ENCODE results near the gene ABHD8.

GRCh38 chr19:17266975-17267788, 36.0 kb downstream of the ABHD8 start, which contains the start of gene BABAM1:
- TF ChIP-seq, protein P1, sequence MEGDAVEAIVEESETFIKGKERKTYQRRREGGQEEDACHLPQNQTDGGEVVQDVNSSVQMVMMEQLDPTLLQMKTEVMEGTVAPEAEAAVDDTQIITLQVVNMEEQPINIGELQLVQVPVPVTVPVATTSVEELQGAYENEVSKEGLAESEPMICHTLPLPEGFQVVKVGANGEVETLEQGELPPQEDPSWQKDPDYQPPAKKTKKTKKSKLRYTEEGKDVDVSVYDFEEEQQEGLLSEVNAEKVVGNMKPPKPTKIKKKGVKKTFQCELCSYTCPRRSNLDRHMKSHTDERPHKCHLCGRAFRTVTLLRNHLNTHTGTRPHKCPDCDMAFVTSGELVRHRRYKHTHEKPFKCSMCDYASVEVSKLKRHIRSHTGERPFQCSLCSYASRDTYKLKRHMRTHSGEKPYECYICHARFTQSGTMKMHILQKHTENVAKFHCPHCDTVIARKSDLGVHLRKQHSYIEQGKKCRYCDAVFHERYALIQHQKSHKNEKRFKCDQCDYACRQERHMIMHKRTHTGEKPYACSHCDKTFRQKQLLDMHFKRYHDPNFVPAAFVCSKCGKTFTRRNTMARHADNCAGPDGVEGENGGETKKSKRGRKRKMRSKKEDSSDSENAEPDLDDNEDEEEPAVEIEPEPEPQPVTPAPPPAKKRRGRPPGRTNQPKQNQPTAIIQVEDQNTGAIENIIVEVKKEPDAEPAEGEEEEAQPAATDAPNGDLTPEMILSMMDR (conservative IDR thresholded peaks at IDR 0.05; ENCODE audit: low read depth in 2 of 2) = no peak
- TF ChIP-seq POLR2AphosphoS5 (IDR thresholded peaks at IDR 0.05; ENCODE audit: low read depth) = peak; percentile 78
- TF ChIP-seq ZNF114 (CRISPR knock-in tag; IDR thresholded peaks at IDR 0.05) = 0 out of 2 replicates have a peak, but pooled peaks have one; percentile 73
- TF ChIP-seq, protein P2, sequence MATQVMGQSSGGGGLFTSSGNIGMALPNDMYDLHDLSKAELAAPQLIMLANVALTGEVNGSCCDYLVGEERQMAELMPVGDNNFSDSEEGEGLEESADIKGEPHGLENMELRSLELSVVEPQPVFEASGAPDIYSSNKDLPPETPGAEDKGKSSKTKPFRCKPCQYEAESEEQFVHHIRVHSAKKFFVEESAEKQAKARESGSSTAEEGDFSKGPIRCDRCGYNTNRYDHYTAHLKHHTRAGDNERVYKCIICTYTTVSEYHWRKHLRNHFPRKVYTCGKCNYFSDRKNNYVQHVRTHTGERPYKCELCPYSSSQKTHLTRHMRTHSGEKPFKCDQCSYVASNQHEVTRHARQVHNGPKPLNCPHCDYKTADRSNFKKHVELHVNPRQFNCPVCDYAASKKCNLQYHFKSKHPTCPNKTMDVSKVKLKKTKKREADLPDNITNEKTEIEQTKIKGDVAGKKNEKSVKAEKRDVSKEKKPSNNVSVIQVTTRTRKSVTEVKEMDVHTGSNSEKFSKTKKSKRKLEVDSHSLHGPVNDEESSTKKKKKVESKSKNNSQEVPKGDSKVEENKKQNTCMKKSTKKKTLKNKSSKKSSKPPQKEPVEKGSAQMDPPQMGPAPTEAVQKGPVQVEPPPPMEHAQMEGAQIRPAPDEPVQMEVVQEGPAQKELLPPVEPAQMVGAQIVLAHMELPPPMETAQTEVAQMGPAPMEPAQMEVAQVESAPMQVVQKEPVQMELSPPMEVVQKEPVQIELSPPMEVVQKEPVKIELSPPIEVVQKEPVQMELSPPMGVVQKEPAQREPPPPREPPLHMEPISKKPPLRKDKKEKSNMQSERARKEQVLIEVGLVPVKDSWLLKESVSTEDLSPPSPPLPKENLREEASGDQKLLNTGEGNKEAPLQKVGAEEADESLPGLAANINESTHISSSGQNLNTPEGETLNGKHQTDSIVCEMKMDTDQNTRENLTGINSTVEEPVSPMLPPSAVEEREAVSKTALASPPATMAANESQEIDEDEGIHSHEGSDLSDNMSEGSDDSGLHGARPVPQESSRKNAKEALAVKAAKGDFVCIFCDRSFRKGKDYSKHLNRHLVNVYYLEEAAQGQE (IDR thresholded peaks at IDR 0.05; ENCODE audit: unreplicated experiment) = no peak
- no peak for TF ChIP-seq EZH2 (IDR thresholded peaks at IDR 0.05; ENCODE audit: low read depth, unreplicated experiment)
- no peak for TF ChIP-seq JUNB (IDR thresholded peaks at IDR 0.05; ENCODE audit: unreplicated experiment)
- no peak for TF ChIP-seq STAT1 (IDR thresholded peaks at IDR 0.05; ENCODE audit: unreplicated experiment)
- no peak for TF ChIP-seq EZH2phosphoT487 (IDR thresholded peaks at IDR 0.05; ENCODE audit: unreplicated experiment)
- TF ChIP-seq CREB1 (CRISPR knock-in tag; IDR thresholded peaks at IDR 0.05; ENCODE audit: low read depth) = peak; percentile 69
- TF ChIP-seq, protein P3, sequence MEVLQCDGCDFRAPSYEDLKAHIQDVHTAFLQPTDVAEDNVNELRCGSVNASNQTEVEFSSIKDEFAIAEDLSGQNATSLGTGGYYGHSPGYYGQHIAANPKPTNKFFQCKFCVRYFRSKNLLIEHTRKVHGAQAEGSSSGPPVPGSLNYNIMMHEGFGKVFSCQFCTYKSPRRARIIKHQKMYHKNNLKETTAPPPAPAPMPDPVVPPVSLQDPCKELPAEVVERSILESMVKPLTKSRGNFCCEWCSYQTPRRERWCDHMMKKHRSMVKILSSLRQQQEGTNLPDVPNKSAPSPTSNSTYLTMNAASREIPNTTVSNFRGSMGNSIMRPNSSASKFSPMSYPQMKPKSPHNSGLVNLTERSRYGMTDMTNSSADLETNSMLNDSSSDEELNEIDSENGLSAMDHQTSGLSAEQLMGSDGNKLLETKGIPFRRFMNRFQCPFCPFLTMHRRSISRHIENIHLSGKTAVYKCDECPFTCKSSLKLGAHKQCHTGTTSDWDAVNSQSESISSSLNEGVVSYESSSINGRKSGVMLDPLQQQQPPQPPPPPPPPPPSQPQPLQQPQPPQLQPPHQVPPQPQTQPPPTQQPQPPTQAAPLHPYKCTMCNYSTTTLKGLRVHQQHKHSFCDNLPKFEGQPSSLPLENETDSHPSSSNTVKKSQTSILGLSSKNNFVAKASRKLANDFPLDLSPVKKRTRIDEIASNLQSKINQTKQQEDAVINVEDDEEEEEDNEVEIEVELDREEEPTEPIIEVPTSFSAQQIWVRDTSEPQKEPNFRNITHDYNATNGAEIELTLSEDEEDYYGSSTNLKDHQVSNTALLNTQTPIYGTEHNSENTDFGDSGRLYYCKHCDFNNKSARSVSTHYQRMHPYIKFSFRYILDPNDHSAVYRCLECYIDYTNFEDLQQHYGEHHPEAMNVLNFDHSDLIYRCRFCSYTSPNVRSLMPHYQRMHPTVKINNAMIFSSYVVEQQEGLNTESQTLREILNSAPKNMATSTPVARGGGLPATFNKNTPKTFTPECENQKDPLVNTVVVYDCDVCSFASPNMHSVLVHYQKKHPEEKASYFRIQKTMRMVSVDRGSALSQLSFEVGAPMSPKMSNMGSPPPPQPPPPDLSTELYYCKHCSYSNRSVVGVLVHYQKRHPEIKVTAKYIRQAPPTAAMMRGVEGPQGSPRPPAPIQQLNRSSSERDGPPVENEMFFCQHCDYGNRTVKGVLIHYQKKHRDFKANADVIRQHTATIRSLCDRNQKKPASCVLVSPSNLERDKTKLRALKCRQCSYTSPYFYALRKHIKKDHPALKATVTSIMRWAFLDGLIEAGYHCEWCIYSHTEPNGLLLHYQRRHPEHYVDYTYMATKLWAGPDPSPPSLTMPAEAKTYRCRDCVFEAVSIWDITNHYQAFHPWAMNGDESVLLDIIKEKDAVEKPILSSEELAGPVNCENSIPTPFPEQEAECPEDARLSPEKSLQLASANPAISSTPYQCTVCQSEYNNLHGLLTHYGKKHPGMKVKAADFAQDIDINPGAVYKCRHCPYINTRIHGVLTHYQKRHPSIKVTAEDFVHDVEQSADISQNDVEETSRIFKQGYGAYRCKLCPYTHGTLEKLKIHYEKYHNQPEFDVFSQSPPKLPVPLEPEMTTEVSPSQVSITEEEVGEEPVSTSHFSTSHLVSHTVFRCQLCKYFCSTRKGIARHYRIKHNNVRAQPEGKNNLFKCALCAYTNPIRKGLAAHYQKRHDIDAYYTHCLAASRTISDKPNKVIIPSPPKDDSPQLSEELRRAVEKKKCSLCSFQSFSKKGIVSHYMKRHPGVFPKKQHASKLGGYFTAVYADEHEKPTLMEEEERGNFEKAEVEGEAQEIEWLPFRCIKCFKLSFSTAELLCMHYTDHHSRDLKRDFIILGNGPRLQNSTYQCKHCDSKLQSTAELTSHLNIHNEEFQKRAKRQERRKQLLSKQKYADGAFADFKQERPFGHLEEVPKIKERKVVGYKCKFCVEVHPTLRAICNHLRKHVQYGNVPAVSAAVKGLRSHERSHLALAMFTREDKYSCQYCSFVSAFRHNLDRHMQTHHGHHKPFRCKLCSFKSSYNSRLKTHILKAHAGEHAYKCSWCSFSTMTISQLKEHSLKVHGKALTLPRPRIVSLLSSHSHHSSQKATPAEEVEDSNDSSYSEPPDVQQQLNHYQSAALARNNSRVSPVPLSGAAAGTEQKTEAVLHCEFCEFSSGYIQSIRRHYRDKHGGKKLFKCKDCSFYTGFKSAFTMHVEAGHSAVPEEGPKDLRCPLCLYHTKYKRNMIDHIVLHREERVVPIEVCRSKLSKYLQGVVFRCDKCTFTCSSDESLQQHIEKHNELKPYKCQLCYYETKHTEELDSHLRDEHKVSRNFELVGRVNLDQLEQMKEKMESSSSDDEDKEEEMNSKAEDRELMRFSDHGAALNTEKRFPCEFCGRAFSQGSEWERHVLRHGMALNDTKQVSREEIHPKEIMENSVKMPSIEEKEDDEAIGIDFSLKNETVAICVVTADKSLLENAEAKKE (CRISPR knock-in tag; IDR thresholded peaks at IDR 0.05) = no peak
- no peak for TF ChIP-seq ZNF331 (CRISPR knock-in tag; IDR thresholded peaks at IDR 0.05; ENCODE audit: low read depth)
- TF ChIP-seq NANOG (IDR thresholded peaks at IDR 0.05; ENCODE audit: borderline replicate concordance) = no peak
- peak; percentile 93 for TF ChIP-seq ETS1 (IDR thresholded peaks at IDR 0.05)
